DOHH2 (cell line): Measurements from ENCODE around the gene PAPLN.

Experiments
- EZH2phosphoT487 ChIP-seq: fragments of 200-600 bp; sonication (generic); IDR thresholded peaks from 2 replicates; pipeline ENCODE4 v1.6.1; 2017; ENCODE audit warnings: borderline replicate concordance, mild to moderate bottlenecking, antibody characterized with exemption, low read length, moderate library complexity, mixed read lengths
- TF ChIP-seq, protein P1 (sequence below): fragments of 200-600 bp; sonication (generic); IDR thresholded peaks from one replicate; pipeline ENCODE4 v1.5.1; 2014; ENCODE audit warnings: antibody characterized with exemption, mild to moderate bottlenecking, low read depth, low read length; ENCODE audit not compliant: poor library complexity, severe bottlenecking

DNA sequence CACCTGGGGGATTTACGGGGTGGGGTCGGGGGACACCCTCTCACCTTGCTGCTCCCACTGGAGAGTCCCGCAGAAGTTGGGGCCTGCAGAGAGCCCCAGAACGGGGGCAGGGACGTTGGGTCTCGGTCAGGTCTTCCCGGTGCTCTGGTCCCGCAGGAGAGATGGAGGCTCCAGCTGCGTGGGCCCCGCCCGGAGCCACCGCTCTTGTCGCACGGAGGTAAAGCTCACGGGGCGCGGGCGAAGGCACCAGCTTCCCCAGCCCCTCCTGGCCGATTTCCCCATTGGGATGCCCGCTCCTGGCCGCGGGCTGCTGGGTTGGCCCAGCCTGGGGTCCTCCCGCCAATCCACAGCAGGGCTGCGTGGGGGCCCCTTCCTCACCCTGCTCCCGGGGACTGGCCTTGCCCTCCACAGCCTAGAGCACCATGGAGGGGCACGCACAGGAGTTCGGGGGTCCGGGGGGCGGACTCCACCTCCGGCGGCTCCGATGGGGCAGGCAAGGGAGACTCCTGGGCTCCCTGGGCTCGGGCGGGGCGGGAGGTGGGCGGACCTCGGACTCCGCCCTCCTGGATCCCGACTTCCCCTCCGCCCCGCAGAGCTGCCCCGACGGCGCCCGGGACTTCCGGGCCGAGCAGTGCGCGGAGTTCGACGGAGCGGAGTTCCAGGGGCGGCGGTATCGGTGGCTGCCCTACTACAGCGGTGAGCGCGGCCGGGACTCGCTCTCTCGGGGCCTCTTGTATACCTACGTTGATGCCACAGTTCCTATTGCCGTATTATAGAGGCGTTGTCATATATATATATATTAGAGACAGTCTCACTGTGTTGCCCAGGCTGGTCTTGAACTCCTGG lies 8.4 kb downstream of the PAPLN start:
- TF ChIP-seq, protein P1, sequence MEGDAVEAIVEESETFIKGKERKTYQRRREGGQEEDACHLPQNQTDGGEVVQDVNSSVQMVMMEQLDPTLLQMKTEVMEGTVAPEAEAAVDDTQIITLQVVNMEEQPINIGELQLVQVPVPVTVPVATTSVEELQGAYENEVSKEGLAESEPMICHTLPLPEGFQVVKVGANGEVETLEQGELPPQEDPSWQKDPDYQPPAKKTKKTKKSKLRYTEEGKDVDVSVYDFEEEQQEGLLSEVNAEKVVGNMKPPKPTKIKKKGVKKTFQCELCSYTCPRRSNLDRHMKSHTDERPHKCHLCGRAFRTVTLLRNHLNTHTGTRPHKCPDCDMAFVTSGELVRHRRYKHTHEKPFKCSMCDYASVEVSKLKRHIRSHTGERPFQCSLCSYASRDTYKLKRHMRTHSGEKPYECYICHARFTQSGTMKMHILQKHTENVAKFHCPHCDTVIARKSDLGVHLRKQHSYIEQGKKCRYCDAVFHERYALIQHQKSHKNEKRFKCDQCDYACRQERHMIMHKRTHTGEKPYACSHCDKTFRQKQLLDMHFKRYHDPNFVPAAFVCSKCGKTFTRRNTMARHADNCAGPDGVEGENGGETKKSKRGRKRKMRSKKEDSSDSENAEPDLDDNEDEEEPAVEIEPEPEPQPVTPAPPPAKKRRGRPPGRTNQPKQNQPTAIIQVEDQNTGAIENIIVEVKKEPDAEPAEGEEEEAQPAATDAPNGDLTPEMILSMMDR: no peak
- no peak for TF ChIP-seq EZH2phosphoT487
